HG02938 (cell line): Measurements from ENCODE around the gene AAGAB.
"Not testable (repeated sequence)": the region's sequence is repeated elsewhere in the genome, so short reads cannot be mapped to it uniquely, and the experiment has no call there.

Source experiments
- ATAC-seq: cut with Tn5 transposase; IDR thresholded peaks from one replicate; pipeline ENCODE4 v1.9.1; 2021; ENCODE audit warnings: mild to moderate bottlenecking, moderate library complexity; ENCODE audit not compliant: unreplicated experiment

Gene AAGAB

GRCh38 chr15:67154249-67154648 is 100.2 kb downstream of the AAGAB start:
- ATAC-seq = no peak

GRCh38 chr15:67153044-67153443 is 101.4 kb downstream of the AAGAB start:
- not testable (repeated sequence) for ATAC-seq

- ATAC-seq = no peak
Observed at GRCh38 chr15:67152429-67152828, 102.0 kb downstream of the AAGAB start.
